Posterior cingulate gyrus (tissue), 11 donors: ENCODE measurements around the gene ALDH7A1.
"Not testable (repeated sequence)": the region's sequence is repeated elsewhere in the genome, so short reads cannot be mapped to it uniquely, and the experiment has no call there.

ENCODE experiments used
- DNase-seq, 10 donors: peaks; one replicate each; pipeline versions ENCODE4 v3.0.0 to v3.0.0-alpha.2; 2020 to 2021; ENCODE audit warnings: mixed read lengths in 3 of 10
- intact Hi-C: fragments of 100-400 bp; cut with DNase I; formaldehyde crosslinking; loops from one replicate; pipeline ENCODE4 v1.15.1; 2023

ALDH7A1 gene

GRCh38 chr5:126594748-126595485 lies at the start of gene ALDH7A1:
ALDH7A1 (minus strand) TSS chr5:126595219; CDS start chr5:126595198, 21 bp downstream.
- intact Hi-C loops: loop anchor here (5.0 kb wide), 1 partner anchor 243 kb away; no protein-coding TSS in a partner anchor
- peak; percentile 71 to 97 (median 83) for DNase-seq

GRCh38 chr5:126641387-126641786 lies 46.4 kb upstream of the ALDH7A1 start:
- intact Hi-C loops: no loop called here
- no peak for DNase-seq

GRCh38 chr5:126640866-126641265 lies 45.8 kb upstream of the ALDH7A1 start:
- intact Hi-C loops: no loop called here
- DNase-seq: no peak

GRCh38 chr5:126636956-126637355 lies 41.9 kb upstream of the ALDH7A1 start:
- intact Hi-C loops: no loop called here
- no peak for DNase-seq

- intact Hi-C loops: no loop called here
Measured at GRCh38 chr5:126635585-126635984, 40.6 kb upstream of the ALDH7A1 start.

GRCh38 chr5:126633552-126633951 lies 38.5 kb upstream of the ALDH7A1 start:
- peak in 1 of 10 donors; percentile 67 for DNase-seq
- intact Hi-C loops: no loop called here

More at GRCh38 chr5:126635585-126635984, 40.6 kb upstream of the ALDH7A1 start:
- no peak for DNase-seq

- DNase-seq: no peak
- intact Hi-C loops: no loop called here
Measured at GRCh38 chr5:126631920-126632319, 36.9 kb upstream of the ALDH7A1 start.

GRCh38 chr5:126628102-126628501 lies 33.1 kb upstream of the ALDH7A1 start:
- DNase-seq: peak in 1 of 10 donors; percentile 40
- intact Hi-C loops: no loop called here

- intact Hi-C loops: no loop called here
- DNase-seq: peak in 1 of 10 donors; percentile 7
Measured at GRCh38 chr5:126624534-126624933, 29.5 kb upstream of the ALDH7A1 start.

- intact Hi-C loops: no loop called here
- DNase-seq: no peak
Measured at GRCh38 chr5:126619781-126620180, 24.8 kb upstream of the ALDH7A1 start.

GRCh38 chr5:126617603-126618002 lies 22.6 kb upstream of the ALDH7A1 start:
- intact Hi-C loops: not testable (repeated sequence)
- peak in 2 of 10 donors; percentile 48 to 66 for DNase-seq

- intact Hi-C loops: no loop called here
- no peak for DNase-seq
Measured at GRCh38 chr5:126615286-126615685, 20.3 kb upstream of the ALDH7A1 start.

GRCh38 chr5:126613941-126614592 lies 19.0 kb upstream of the ALDH7A1 start:
- intact Hi-C loops: no loop called here
- peak in 1 of 10 donors; percentile 68 for DNase-seq

GRCh38 chr5:126610616-126611015 lies 15.6 kb upstream of the ALDH7A1 start:
- intact Hi-C loops: no loop called here
- DNase-seq: no peak

- intact Hi-C loops: no loop called here
Measured at GRCh38 chr5:126610160-126610559, 15.1 kb upstream of the ALDH7A1 start.

GRCh38 chr5:126605525-126605924 lies 10.5 kb upstream of the ALDH7A1 start:
- intact Hi-C loops: no loop called here
- no peak for DNase-seq

More at GRCh38 chr5:126610160-126610559, 15.1 kb upstream of the ALDH7A1 start:
- no peak for DNase-seq

- intact Hi-C loops: loop anchor here (5.0 kb wide), 1 partner anchor 266 kb away; no protein-coding TSS in a partner anchor
- no peak for DNase-seq
Measured at GRCh38 chr5:126603402-126603991, 8.5 kb upstream of the ALDH7A1 start.

GRCh38 chr5:126600631-126601511 lies 5.9 kb upstream of the ALDH7A1 start, which contains the start of gene PHAX:
PHAX (plus strand) TSS chr5:126600947; CDS start chr5:126600963, 16 bp downstream.
- intact Hi-C loops: loop anchor here (2.0 to 5.0 kb wide), 2 partner anchors 62 to 264 kb away; no protein-coding TSS in a partner anchor
- peak; percentile 70 to 97 (median 78) for DNase-seq

- intact Hi-C loops: loop anchor here (2.0 to 5.0 kb wide), 3 partner anchors 61 to 263 kb away; no protein-coding TSS in a partner anchor
- not testable (repeated sequence) for DNase-seq
Measured at GRCh38 chr5:126599971-126600630, 5.1 kb upstream of the ALDH7A1 start.
